HG02678 (cell line): ENCODE measurements around the gene YPEL5.
"Not testable (repeated sequence)": the region's sequence is repeated elsewhere in the genome, so short reads cannot be mapped to it uniquely, and the experiment has no call there.

Source experiments
- ATAC-seq: cut with Tn5 transposase; IDR thresholded peaks from one replicate; pipeline ENCODE4 v1.9.1; 2021; ENCODE audit warnings: mild to moderate bottlenecking, moderate library complexity; ENCODE audit not compliant: unreplicated experiment

Gene YPEL5

GRCh38 chr2:30146337-30147195 lies at the start of gene YPEL5:
Gene YPEL5, plus strand, starts transcription at chr2:30147007. Its CDS starts 9,645 bp downstream, at chr2:30156652.
- peak; percentile 91 for ATAC-seq

DNA sequence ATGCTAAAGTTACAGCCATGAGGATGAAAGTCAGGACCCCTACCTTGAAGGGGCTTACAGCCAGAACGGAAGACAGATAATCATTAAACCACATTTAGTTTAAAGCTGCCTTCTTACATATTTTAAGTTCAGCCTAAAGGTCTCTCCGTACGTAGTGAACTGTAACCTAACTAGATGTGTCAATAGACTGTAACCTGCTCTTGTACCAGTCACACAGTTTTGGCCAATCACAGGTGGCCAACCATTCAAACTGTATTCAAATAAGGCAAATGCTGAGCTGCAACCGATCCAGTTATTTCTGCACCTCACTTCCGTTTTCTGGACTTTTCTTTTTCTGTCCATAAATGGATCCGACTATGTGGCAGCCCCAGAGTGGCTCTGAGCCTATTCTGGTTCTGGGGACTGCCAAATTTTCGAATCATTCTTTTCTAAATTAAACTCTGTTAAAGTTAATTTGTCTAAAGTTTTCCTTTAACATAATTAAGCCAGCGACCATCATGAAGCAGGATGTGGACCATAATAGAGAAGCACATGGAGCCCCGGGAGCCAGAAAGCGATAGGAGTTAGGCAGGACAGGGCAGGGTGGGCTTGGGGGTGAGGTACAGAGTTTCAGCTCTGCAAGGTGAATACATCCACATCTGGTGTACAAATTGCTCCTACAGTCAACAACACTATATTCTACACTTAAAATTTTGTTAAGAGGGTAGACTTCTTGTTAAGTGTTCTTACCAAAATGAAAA lies 48.4 kb upstream of the YPEL5 start:
- no peak for ATAC-seq

GRCh38 chr2:30099366-30099765 lies 47.4 kb upstream of the YPEL5 start:
- not testable (repeated sequence) for ATAC-seq

- not testable (repeated sequence) for ATAC-seq
Observed at GRCh38 chr2:30100691-30101090, 46.1 kb upstream of the YPEL5 start.

GRCh38 chr2:30104307-30104706 lies 42.5 kb upstream of the YPEL5 start:
- no peak for ATAC-seq

GRCh38 chr2:30105556-30105955 lies 41.3 kb upstream of the YPEL5 start:
- ATAC-seq = no peak

- no peak for ATAC-seq
Observed at GRCh38 chr2:30106543-30106942, 40.3 kb upstream of the YPEL5 start.

DNA sequence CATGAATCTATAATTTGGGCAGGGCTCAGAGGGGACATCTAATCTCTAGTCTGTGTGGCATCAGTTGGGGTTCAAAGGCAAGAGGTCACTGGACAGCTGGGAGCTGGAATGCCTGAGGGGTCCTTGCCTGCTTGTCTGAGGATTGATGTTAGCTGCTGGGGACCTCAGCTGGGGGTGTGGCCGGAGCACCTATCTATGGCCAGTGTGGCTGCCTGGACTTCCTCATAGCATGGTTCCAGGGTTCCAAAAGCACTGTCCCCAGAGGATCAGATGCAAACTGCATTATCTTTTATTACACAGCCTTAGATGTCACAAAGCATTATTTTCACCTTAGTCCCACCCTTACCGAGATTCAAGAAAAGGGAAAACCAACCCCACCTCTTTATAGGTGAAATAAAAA lies 38.6 kb upstream of the YPEL5 start:
- no peak for ATAC-seq

DNA sequence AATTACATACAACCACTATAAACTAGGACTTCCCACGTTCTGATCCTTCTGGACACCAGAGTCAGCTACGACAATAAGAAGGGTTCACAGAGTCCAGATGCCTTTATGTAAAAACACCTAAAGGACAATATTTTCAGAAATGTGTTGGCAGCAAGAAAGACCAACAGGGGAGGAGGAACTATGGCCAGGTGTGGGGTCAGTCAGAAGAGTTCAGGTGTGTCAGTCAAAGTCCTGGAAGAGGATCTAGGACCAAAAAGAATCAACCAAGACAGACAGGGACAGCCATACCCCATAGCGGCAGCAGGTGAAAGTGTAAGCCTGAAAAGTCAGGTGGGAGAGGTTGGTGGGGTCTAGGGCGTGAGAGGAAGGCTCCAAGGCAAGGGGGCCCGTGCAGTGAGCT lies 38.0 kb upstream of the YPEL5 start:
- no peak for ATAC-seq

DNA sequence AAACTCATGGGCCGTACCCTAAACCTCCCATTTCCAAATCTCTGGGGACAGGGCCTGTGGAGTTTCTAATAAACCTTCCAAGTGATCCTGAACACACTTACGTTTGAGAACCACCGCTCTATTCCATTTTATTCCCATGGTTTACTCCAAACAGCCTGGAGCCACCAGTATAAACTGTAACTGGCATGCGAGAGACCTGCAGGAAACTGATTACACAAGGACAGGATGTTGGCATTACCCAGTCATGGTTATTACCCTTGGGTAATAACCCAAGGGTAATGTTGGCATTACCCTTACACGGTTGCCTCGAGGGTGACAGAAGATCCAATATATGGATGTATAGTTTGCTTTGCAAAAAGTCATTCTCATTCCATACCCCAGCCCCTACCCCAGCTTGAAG lies 37.0 kb upstream of the YPEL5 start:
- no peak for ATAC-seq

DNA sequence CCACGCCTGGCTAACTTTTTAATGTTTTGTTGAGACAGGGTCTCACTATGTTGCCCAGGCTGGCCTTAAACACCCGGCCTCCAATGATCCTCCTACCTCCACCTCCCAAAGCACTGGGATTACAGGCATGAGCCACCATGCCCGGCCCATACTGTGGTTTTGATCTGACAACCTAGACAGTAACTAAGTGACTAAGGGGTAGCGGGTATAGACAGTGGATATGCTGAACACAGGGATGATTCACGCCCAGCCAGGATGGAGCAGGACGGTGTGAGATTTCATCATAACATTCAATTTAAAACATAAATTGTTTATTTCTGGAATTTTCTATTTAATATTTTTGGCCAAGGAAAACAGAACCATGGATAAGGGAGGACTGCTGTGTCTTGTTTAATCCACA lies 36.0 kb upstream of the YPEL5 start:
- no peak for ATAC-seq

DNA sequence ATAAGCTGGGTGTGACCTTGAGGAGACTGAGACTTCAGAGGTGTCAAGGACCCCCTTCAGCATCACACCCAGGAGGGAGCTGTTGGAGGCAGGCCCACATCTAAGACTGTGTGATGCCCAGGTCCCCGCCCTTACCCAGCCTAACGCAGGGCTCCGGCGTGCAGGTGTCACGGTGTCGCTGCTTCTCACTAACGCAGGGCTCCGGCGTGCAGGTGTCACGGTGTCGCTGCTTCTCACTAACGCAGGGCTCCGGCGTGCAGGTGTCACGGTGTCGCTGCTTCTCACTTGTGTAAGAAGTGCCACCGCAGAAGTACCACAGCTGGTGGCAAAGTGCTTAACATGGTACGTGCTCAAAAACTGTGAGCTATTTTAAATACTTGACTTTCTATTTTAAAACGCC lies 35.6 kb upstream of the YPEL5 start:
- not testable (repeated sequence) for ATAC-seq

DNA sequence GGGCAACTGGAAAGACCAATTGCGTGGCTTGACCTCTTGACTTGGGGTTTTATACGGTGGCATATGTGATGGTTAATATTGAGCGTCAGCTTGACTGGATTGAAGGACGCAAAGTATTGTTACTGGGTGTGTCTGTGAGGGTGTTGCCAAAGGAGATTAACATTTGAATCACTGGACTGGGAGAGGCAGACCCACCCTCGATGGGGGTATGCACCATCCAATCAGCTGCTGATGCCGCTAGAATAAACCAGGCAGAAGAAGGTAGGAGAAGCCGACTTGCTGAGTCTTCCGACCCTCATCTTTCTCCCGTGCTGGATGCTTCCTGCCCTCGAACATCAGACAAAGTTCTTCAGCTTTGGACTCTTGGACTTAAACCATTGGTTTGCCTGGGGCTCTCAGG lies 34.2 kb upstream of the YPEL5 start:
- ATAC-seq = no peak

- ATAC-seq = no peak
Observed at GRCh38 chr2:30113617-30114293, 33.1 kb upstream of the YPEL5 start.

DNA sequence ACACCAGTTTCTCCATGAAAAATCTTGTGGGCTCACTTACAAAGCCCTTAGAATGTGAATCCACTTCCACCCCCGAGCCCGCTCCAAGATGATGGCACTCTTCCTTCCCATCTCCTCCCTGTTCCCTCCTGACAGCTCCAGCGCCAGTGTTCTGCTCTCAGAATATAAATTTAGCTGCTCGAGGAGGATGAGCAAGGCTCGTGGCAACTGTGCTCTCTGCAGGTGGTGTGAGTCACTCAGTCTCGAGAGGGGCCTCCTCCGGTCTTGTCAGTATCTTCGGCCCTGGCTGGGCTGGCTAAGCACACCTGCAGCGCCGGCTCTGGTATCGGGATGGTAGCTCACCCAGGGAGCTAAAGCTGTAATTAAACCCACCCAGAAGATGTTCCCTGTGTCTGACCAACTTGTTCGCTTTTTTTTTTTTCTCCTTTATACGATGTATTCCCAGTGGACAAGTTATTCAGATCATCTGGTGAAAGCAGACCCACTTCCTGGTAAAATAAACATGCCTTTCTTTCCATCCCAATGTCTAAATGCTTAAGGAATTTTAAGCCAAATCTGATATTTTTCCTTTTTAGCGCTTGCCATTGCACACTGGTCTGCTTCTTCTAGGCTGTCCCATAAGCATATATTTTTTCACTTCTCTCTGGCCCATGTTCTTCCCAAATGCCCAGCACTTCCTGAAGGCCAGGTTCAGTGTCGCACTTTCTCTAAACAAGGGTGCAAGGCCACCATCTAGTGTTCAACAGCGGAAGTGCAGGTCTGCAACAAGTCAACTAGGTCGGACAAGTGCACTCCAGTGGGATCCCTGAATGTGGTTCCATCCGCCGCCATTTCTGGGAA lies 31.4 kb upstream of the YPEL5 start:
- ATAC-seq = no peak

DNA sequence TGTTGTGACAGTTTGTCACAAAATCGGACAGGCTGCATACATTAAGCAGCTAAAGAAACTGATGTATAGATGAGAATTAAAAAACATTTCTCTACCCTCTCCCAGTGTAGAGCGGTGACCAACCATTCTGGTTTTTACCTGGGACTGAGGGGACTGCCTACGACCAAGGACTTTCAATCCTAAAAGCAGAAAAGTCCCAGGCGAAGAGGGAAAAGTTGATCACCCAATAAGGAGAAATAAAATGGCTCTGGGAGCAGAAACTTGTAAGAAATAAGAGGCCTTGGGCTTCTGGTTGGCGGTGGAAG lies 30.9 kb upstream of the YPEL5 start:
- ATAC-seq = no peak

DNA sequence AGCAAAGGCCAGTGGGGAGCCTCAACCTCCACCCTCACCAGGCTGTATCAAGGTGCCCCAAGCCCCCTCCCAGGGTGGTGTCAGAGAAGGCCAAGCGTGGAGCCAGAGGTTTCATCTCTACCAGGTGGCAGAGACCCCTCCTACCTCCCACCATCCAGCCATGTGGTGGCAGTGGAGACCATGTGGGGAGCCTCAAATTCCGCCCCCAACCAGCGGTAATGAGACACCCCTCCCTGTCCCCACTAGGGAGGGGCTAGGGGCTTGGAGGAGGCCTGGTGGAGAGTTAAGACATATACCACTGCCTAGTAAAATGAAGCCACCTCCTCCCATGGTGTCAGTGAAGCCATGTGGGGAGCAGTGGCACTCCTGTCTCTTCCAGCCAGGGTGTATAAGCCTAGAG lies 24.4 kb upstream of the YPEL5 start:
- no peak for ATAC-seq

DNA sequence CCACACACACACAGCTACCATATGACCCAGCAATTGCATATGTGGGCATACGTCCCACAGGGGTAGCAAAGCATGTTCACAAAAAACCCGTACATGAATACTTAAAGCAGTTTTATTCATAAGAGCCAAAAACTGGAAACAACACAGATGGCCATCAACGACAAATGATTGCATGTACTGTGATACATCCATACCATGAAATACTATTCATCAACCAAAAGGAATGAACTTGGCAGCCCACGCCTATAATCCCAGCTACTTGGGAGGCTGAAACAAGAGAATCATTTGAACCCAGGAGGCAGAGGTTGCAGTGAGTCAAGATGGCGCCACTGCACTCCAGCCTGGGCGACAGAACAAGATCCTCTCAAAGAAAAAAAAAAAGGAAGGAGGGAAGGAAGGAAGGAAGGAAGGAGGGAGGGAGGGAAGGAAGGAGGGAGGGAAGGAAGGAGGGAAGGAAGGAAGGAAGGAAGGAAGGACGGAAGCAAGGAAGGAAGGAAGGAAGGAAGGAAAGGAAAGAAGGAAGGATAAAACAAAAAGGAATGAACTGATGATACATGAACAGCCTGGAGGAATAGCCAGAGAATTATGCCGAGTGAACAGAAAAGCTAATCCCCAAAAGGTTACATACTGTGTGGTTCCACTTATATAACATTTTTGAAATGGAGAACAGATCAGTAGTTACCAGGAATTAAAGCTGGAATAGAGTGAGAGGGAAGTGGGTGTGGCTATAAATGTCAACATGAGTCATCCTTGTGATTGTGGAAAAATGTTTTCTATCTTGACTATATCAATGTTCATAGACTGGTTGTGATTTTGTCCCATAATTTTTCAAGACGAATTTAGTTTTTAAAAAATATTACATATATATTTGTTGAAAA lies 19.6 kb upstream of the YPEL5 start:
- no peak for ATAC-seq

DNA sequence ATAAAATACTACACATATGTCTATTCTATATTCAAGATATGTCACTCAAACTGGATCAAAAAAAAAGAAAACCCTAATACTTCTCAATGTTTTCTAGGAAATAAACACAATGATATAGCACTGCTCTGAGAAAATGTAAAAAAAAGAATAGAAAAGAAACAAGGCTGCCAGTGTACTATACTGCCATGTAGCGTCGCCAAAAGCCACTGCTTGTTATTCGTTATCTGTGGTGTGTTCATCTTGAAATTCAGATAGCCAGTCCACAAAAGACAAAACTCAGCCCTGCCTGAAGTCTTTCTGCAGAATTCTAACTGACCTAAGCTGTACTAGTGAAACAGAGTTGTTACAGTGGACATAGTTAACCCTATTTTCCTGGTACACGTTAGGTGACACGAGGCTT lies 12.2 kb upstream of the YPEL5 start:
- ATAC-seq = no peak

DNA sequence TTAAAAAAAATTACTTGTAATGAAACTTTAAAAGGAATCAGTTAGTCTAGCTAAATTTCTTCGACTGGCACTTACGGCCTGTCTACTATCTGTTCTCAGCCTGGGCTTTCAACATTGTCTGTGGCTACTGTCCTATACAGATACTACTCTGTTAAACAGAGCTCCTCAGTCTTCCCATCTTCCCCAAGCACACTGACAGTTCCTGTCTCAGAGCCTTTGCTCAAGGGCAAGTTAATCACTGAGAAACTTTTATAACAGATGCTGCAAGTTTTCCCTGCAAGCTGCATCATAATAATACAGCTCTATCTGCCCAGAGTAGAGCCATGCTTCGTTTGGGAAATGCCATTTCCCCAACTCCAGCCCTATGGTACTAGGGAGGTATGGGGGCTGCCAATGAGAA lies 11.3 kb upstream of the YPEL5 start:
- ATAC-seq = no peak
